IMR-90 (cell line): ENCODE results near the gene ELOB. TPM values are rescaled to one million over a fixed set of nuclear protein-coding genes. Genes with fewer than 3 reads are reported as not detected.

ENCODE experiments used
- ATAC-seq: fragments of 200-7000 bp; cut with Tn5 transposase; 2 replicates; pipeline ENCODE4 v1.9.1; 2020; ENCODE audit warnings: low read depth, mild to moderate bottlenecking, moderate library complexity
- BruUV-seq: library from RNA; stranded (reverse); fragments of 400-500 nt; replicated peaks from 2 replicates; lab custom pipeline; 2021; lab: Mats Ljungman, UMichigan
- CTCF ChIA-PET: fragments of 300-600 bp; formaldehyde crosslinking; extraction: SDS; loops from one replicate; lab custom pipeline; 2021; ENCODE audit warnings: antibody characterized with exemption; lab: Yijun Ruan, JAX
- POLR2A ChIA-PET: fragments of 300-600 bp; sonication (Branson Sonifier 250); formaldehyde crosslinking; loops from one replicate; lab custom pipeline; 2022; ENCODE audit warnings: antibody characterized with exemption; ENCODE audit not compliant: unreplicated experiment; lab: Charles Lee
- DNase-seq: peaks from one replicate; pipeline ENCODE4 v3.0.0; 2013
- H2AFZ ChIP-seq: replicated peaks from 2 replicates; pipeline ENCODE3; 2013; ENCODE audit warnings: low read length, mild to moderate bottlenecking; ENCODE audit not compliant: poor library complexity
- H2AK5ac ChIP-seq: 2 replicates; pipeline ENCODE4 v1.6.1; 2013; ENCODE audit warnings: low read depth, low read length, inconsistent platforms
- H2AK9ac ChIP-seq: replicated peaks from 2 replicates; pipeline ENCODE3; 2013; ENCODE audit warnings: mild to moderate bottlenecking, low read depth, low read length, moderate library complexity; ENCODE audit not compliant: poor library complexity
- H2BK120ac ChIP-seq: 2 replicates; pipeline ENCODE4 v1.6.1; 2013; ENCODE audit warnings: low read depth, low read length, inconsistent platforms
- H2BK15ac ChIP-seq: 3 replicates; pipeline ENCODE4 v1.6.1; 2013; ENCODE audit warnings: low read depth, low read length, inconsistent platforms
- H2BK20ac ChIP-seq: 2 replicates; pipeline ENCODE4 v1.6.1; 2013; ENCODE audit warnings: low read depth, mild to moderate bottlenecking, inconsistent platforms, low read length, moderate library complexity
- H2BK5ac ChIP-seq: 2 replicates; pipeline ENCODE4 v1.6.1; 2013; ENCODE audit warnings: mild to moderate bottlenecking, low read depth, low read length, inconsistent platforms; ENCODE audit not compliant: poor library complexity, severe bottlenecking
- H3K14ac ChIP-seq: replicated peaks from 2 replicates; pipeline ENCODE4 v1.6.1; 2013; ENCODE audit warnings: low read depth, low read length, inconsistent platforms
- H3K18ac ChIP-seq: 2 replicates; pipeline ENCODE4 v1.6.1; 2013; ENCODE audit warnings: low read depth, low read length, control low read depth
- H3K23ac ChIP-seq: 2 replicates; pipeline ENCODE4 v1.6.1; 2013; ENCODE audit warnings: low read depth, low read length, inconsistent platforms
- H3K27ac ChIP-seq: 2 replicates; pipeline ENCODE4 v1.5.1; 2013; ENCODE audit warnings: mild to moderate bottlenecking, control low read depth, low read length; ENCODE audit not compliant: insufficient read depth
- H3K27me3 ChIP-seq: 2 replicates; pipeline ENCODE4 v1.6.1; 2013; ENCODE audit warnings: low read length; ENCODE audit not compliant: control insufficient read depth, insufficient read depth
- H3K36me3 ChIP-seq: 2 replicates; pipeline ENCODE4 v1.6.1; 2013; ENCODE audit warnings: low read length, mixed read lengths; ENCODE audit not compliant: control insufficient read depth, insufficient read depth
- H3K4ac ChIP-seq: 2 replicates; pipeline ENCODE4 v1.6.1; 2013; ENCODE audit warnings: low read depth, low read length, inconsistent platforms
- H3K4me1 ChIP-seq: 2 replicates; pipeline ENCODE4 v1.6.1; 2013; ENCODE audit warnings: low read length, mixed read lengths; ENCODE audit not compliant: control insufficient read depth, insufficient read depth
- H3K4me2 ChIP-seq: 2 replicates; pipeline ENCODE4 v1.6.1; 2013; ENCODE audit warnings: low read depth, mild to moderate bottlenecking, control low read depth, low read length, moderate library complexity
- H3K4me3 ChIP-seq: 2 replicates; pipeline ENCODE4 v1.5.1; 2013; ENCODE audit warnings: low read depth, mild to moderate bottlenecking, control low read depth, low read length, moderate library complexity; ENCODE audit not compliant: insufficient read depth
- H3K56ac ChIP-seq: 2 replicates; pipeline ENCODE4 v1.6.1; 2013; ENCODE audit warnings: low read length, inconsistent platforms; ENCODE audit not compliant: insufficient read depth; ENCODE audit errors: extremely low read depth
- H3K79me1 ChIP-seq, 2 experiments: 2 replicates each; pipeline ENCODE4 v1.6.1; 2013; ENCODE audit warnings: low read length in 2 of 2, inconsistent platforms in 1 of 2, low read depth in 1 of 2
- H3K9ac ChIP-seq: 2 replicates; pipeline ENCODE4 v1.6.1; 2013; ENCODE audit warnings: low read depth, low read length, control low read depth
- H3K9me1 ChIP-seq: 2 replicates; pipeline ENCODE4 v1.6.1; 2013; ENCODE audit warnings: low read length, inconsistent platforms; ENCODE audit not compliant: insufficient read depth
- H3K9me3 ChIP-seq: 2 replicates; pipeline ENCODE4 v1.6.1; 2013; ENCODE audit warnings: low read length; ENCODE audit not compliant: control insufficient read depth, insufficient read depth
- H4K20me1 ChIP-seq: 2 replicates; pipeline ENCODE4 v1.6.1; 2013; ENCODE audit warnings: low read length, inconsistent platforms; ENCODE audit not compliant: insufficient read depth
- H4K5ac ChIP-seq: 2 replicates; pipeline ENCODE4 v1.6.1; 2013; ENCODE audit warnings: mild to moderate bottlenecking, low read depth, low read length, control low read depth
- H4K8ac ChIP-seq, 2 experiments: 2 replicates each; pipeline ENCODE4 v1.6.1; 2013; ENCODE audit warnings: low read depth in 2 of 2, low read length in 2 of 2, control low read depth in 1 of 2, inconsistent platforms in 1 of 2
- H4K91ac ChIP-seq: 2 replicates; pipeline ENCODE4 v1.6.1; 2013; ENCODE audit warnings: low read depth, low read length, inconsistent platforms; ENCODE audit not compliant: insufficient read depth
- BHLHE40 ChIP-seq: fragments of 150-350 bp; IDR thresholded peaks from 2 replicates; pipeline ENCODE4 v1.6.1; 2016; ENCODE audit warnings: mild to moderate bottlenecking, low read depth, low read length
- CEBPB ChIP-seq: IDR thresholded peaks from 2 replicates; pipeline ENCODE4 v1.6.1; 2012; ENCODE audit warnings: low read depth, low read length, improper control_type of control experiment
- CHD1 ChIP-seq: IDR thresholded peaks from 2 replicates; pipeline ENCODE4 v1.6.1; 2012; ENCODE audit warnings: low read depth, low read length, improper control_type of control experiment
- FOS ChIP-seq: fragments of 150-350 bp; IDR thresholded peaks from 2 replicates; pipeline ENCODE4 v1.6.1; 2016; ENCODE audit warnings: low read depth, low read length
- MAFK ChIP-seq: IDR thresholded peaks from 2 replicates; pipeline ENCODE4 v1.6.1; 2012; ENCODE audit warnings: low read depth, low read length, improper control_type of control experiment
- MAZ ChIP-seq: IDR thresholded peaks from 2 replicates; pipeline ENCODE4 v1.6.1; 2012; ENCODE audit warnings: low read depth, mild to moderate bottlenecking, low read length, improper control_type of control experiment, moderate library complexity, borderline replicate concordance
- MXI1 ChIP-seq: IDR thresholded peaks from 2 replicates; pipeline ENCODE4 v1.6.1; 2012; ENCODE audit warnings: low read depth, mild to moderate bottlenecking, low read length, moderate library complexity, borderline replicate concordance
- NFE2L2 ChIP-seq: fragments of 150-350 bp; IDR thresholded peaks from 2 replicates; pipeline ENCODE4 v1.6.1; 2016; ENCODE audit warnings: low read depth, mild to moderate bottlenecking, low read length
- POLR2A ChIP-seq: IDR thresholded peaks from 2 replicates; pipeline ENCODE4 v1.6.1; 2012; ENCODE audit warnings: mild to moderate bottlenecking, low read depth, low read length
- RAD21 ChIP-seq: IDR thresholded peaks from 2 replicates; pipeline ENCODE4 v1.6.1; 2012; ENCODE audit warnings: low read length, improper control_type of control experiment
- RCOR1 ChIP-seq: IDR thresholded peaks from 2 replicates; pipeline ENCODE4 v1.6.1; 2012; ENCODE audit warnings: mild to moderate bottlenecking, low read length, improper control_type of control experiment; ENCODE audit not compliant: insufficient replicate concordance
- RFX5 ChIP-seq: IDR thresholded peaks from 2 replicates; pipeline ENCODE4 v1.8.0; 2012; ENCODE audit warnings: low read depth, mild to moderate bottlenecking, low read length, moderate library complexity
- SMC3 ChIP-seq: fragments of 150-350 bp; IDR thresholded peaks from 2 replicates; pipeline ENCODE4 v1.6.1; 2016; ENCODE audit warnings: low read depth, mild to moderate bottlenecking, antibody characterized with exemption, low read length, moderate library complexity
- WGBS, 2 experiments: methylation state at CpG; one replicate each; pipeline versions ENCODE4 v1.1.5 to v1.1.7; 2013; ENCODE audit warnings: missing lambda C conversion rate in 2 of 2; ENCODE audit not compliant: insufficient read length in 1 of 2; ENCODE audit errors: extremely low coverage in 2 of 2; 5-methylcytosine and 5-hydroxymethylcytosine counted together
- dilution Hi-C: fragments of 300-500 bp; cut with HindIII; formaldehyde crosslinking; loops from one replicate; pipeline ENCODE4 v1.14.3; 2018; ENCODE audit warnings: low sequenced_read_pairs; ENCODE audit not compliant: unreplicated experiment
- in situ Hi-C: fragments of 300-500 bp; cut with MboI; formaldehyde crosslinking; loops from 3 replicates; pipeline ENCODE4 v1.14.3; 2019; ENCODE audit warnings: low sequenced_read_pairs, inconsistent platforms, mixed read lengths
- intact Hi-C: fragments of 100-400 bp; cut with micrococcal nuclease; formaldehyde crosslinking; loops from 2 replicates; pipeline ENCODE4 v1.10.0; 2022
- polyA plus RNA-seq, 3 experiments: library from polyadenylated mRNA; depleted of rRNA; stranded (reverse); fragments of >200 nt; gene quantifications; 2 replicates each; pipeline ENCODE4 v1.2.3, GENCODE V29; 2012; ENCODE audit warnings: low replicate concordance in 1 of 3
- total RNA-seq: library from RNA; depleted of rRNA; stranded (reverse); fragments of >200 nt; gene quantifications from 2 replicates; pipeline ENCODE4 v1.2.3, GENCODE V29; 2012
- TF ChIP-seq, protein P1 (sequence below): fragments of 150-350 bp; IDR thresholded peaks from 2 replicates; pipeline ENCODE4 v1.6.1; 2016; ENCODE audit warnings: low read depth, mild to moderate bottlenecking, low read length, moderate library complexity, borderline replicate concordance
- TF ChIP-seq, protein P2 (sequence below): conservative IDR thresholded peaks from 2 replicates; pipeline ENCODE4 v1.5.1; 2012; ENCODE audit warnings: mild to moderate bottlenecking, low read depth, low read length, improper control_type of control experiment
- TF ChIP-seq, protein P3 (sequence below): fragments of 150-350 bp; IDR thresholded peaks from 2 replicates; pipeline ENCODE4 v1.6.1; 2017; ENCODE audit warnings: mild to moderate bottlenecking, antibody characterized with exemption, low read length, low read depth

Gene ELOB
- total and polyA plus RNA-seq, 2 of the 4 experiments (the other 2 are of a cell fraction): 442 to 5,859 TPM

DNA sequence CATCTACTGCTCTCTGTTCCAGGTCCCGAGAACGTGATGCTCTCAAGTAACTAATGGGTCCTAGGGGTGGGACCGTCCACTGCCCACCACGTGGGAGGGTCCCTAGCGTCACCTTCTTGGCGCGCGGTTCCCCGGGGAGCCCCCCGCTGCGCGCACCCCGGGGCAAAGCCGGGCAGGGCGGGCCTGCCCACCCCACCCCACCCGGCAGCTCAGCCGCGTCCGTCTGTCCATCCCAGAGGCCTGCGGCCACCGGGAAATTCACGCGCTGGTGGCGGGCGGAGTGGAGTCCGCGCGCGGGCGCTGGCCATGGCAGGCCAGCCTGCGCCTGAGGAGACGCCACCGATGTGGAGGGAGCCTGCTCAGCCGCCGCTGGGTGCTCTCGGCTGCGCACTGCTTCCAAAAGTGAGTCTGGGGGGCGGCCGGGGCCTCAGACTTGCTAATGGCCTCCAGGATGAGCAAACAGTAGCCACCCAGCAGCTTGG, 21.7 kb upstream of the ELOB start:
- Histone ChIP-seq H3K14ac (no peak overlapping the region), H3K4ac (no peak overlapping the region), H4K5ac (no peak overlapping the region), H2BK20ac (no peak overlapping the region), H3K56ac (no peak overlapping the region), H3K9me3 (peaks cover under 1% of the 10 kb centered on the region), H3K9ac (no peak overlapping the region), H3K79me1 (no peaks in the 10 kb centered on the region), H3K36me3 (no peaks in the 10 kb centered on the region), H2AK9ac (no peak overlapping the region), H2AK5ac (no peak overlapping the region), H2BK5ac (no peak overlapping the region), H3K27me3 (peaks cover 13% of the 10 kb centered on the region), H3K23ac (no peak overlapping the region), H2BK120ac (no peak overlapping the region), H4K91ac (no peak overlapping the region), H4K20me1 (no peaks in the 10 kb centered on the region), H2BK15ac (no peak overlapping the region), H3K4me1 (no peaks in the 10 kb centered on the region), H2AFZ (no peak overlapping the region), H3K4me2 (no peak overlapping the region), H3K4me3 (no peak overlapping the region), H3K9me1 (no peaks in the 10 kb centered on the region), H4K8ac (no peak overlapping the region), H3K18ac (no peak overlapping the region), H3K27ac (no peak overlapping the region)
- ChIA-PET CTCF (no interaction called here), POLR2A (no interaction called here)
- no peak for DNase-seq
- BruUV-seq: no TSS peak
- TF ChIP-seq, protein P1, sequence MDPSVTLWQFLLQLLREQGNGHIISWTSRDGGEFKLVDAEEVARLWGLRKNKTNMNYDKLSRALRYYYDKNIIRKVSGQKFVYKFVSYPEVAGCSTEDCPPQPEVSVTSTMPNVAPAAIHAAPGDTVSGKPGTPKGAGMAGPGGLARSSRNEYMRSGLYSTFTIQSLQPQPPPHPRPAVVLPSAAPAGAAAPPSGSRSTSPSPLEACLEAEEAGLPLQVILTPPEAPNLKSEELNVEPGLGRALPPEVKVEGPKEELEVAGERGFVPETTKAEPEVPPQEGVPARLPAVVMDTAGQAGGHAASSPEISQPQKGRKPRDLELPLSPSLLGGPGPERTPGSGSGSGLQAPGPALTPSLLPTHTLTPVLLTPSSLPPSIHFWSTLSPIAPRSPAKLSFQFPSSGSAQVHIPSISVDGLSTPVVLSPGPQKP: no peak
- TF ChIP-seq RFX5 (no peak), RAD21 (no peak), BHLHE40 (no peak), MXI1 (no peak), CHD1 (no peak), NFE2L2 (no peak), FOS (no peak), MAZ (no peak), CEBPB (no peak), POLR2A (no peak), RCOR1 (no peak), MAFK (no peak), SMC3 (no peak)
- TF ChIP-seq, protein P2, sequence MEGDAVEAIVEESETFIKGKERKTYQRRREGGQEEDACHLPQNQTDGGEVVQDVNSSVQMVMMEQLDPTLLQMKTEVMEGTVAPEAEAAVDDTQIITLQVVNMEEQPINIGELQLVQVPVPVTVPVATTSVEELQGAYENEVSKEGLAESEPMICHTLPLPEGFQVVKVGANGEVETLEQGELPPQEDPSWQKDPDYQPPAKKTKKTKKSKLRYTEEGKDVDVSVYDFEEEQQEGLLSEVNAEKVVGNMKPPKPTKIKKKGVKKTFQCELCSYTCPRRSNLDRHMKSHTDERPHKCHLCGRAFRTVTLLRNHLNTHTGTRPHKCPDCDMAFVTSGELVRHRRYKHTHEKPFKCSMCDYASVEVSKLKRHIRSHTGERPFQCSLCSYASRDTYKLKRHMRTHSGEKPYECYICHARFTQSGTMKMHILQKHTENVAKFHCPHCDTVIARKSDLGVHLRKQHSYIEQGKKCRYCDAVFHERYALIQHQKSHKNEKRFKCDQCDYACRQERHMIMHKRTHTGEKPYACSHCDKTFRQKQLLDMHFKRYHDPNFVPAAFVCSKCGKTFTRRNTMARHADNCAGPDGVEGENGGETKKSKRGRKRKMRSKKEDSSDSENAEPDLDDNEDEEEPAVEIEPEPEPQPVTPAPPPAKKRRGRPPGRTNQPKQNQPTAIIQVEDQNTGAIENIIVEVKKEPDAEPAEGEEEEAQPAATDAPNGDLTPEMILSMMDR: no peak
- TF ChIP-seq, protein P3, sequence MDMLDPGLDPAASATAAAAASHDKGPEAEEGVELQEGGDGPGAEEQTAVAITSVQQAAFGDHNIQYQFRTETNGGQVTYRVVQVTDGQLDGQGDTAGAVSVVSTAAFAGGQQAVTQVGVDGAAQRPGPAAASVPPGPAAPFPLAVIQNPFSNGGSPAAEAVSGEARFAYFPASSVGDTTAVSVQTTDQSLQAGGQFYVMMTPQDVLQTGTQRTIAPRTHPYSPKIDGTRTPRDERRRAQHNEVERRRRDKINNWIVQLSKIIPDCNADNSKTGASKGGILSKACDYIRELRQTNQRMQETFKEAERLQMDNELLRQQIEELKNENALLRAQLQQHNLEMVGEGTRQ: no peak
- dilution Hi-C loops (no loop called here), in situ Hi-C loops (no loop called here), intact Hi-C loops (no loop called here)
- ATAC-seq: no peak
- WGBS, 2 experiments: 75% methylated on average over 25 of the region's 39 CpGs; no CpG with 5 or more reads in 1 of the 2 experiments
